Muscle of leg (tissue), 11 donors: ENCODE data around the gene ITGAX. TPM values are rescaled to one million over a fixed set of nuclear protein-coding genes. Genes with fewer than 3 reads are reported as not detected.
A peak's percentile ranks its signal among the peaks of the same experiment; 100 is the strongest.

ENCODE experiments used
- DNase-seq: peaks from one replicate; pipeline ENCODE4 v3.0.0; 2013
- H3K27ac ChIP-seq: one replicate; pipeline ENCODE4 v1.5.1; 2013; ENCODE audit warnings: mild to moderate bottlenecking, low read length, control low read depth
- H3K27me3 ChIP-seq: one replicate; pipeline ENCODE4 v1.6.1; 2013; ENCODE audit warnings: low read length; ENCODE audit not compliant: control insufficient read depth, insufficient read depth
- H3K36me3 ChIP-seq: one replicate; pipeline ENCODE4 v1.6.1; 2013; ENCODE audit warnings: low read length; ENCODE audit not compliant: control insufficient read depth, insufficient read depth
- H3K4me1 ChIP-seq: one replicate; pipeline ENCODE4 v1.6.1; 2013; ENCODE audit warnings: low read length; ENCODE audit not compliant: control insufficient read depth, insufficient read depth
- H3K4me3 ChIP-seq: one replicate; pipeline ENCODE4 v1.5.1; 2013; ENCODE audit warnings: low read length, control low read depth
- H3K9me3 ChIP-seq: replicated peaks from 2 replicates; pipeline ENCODE4 v1.6.1; 2013; ENCODE audit warnings: low read depth, low read length; ENCODE audit not compliant: control insufficient read depth
- WGBS: methylation state at CpG from one replicate; pipeline ENCODE4 v1.1.5; 2013; ENCODE audit warnings: missing lambda C conversion rate; ENCODE audit not compliant: insufficient coverage; 5-methylcytosine and 5-hydroxymethylcytosine counted together
- polyA plus RNA-seq, 8 donors: library from polyadenylated mRNA; unstranded; fragments of 120-200 nt; gene quantifications; one replicate each; pipeline versions ENCODE4 v1.2.1 to v1.2.3, GENCODE V29; 2013; ENCODE audit warnings: inconsistent platforms in 1 of 8, low replicate concordance in 1 of 8; ENCODE audit not compliant: insufficient read length in 8 of 8, insufficient read depth in 1 of 8
- total RNA-seq: library from RNA; stranded (reverse); fragments of 120-200 nt; gene quantifications from one replicate; pipeline ENCODE4 v1.2.4, GENCODE V29; 2013

ITGAX gene
- total and polyA plus RNA-seq, 9 donors = 0.35 to 1.7 (median 0.64) TPM

GRCh38 chr16:31361201-31362110 lies 6.5 kb downstream of the ITGAX start:
- H3K9me3 ChIP-seq = no peaks in the 10 kb centered on the region
- H3K36me3 ChIP-seq = no peaks in the 10 kb centered on the region
- H3K27ac ChIP-seq = no peak overlapping the region
- peaks cover 13% of the 10 kb centered on the region for H3K4me1 ChIP-seq
- H3K27me3 ChIP-seq = no peaks in the 10 kb centered on the region
- H3K4me3 ChIP-seq = no peak overlapping the region
- WGBS = 79% methylated on average over 23 of the region's 28 CpGs
- DNase-seq = no peak

GRCh38 chr16:31362476-31363405 lies 7.8 kb downstream of the ITGAX start:
- no peak for DNase-seq
- 82% methylated on average over 19 of the region's 26 CpGs for WGBS
- H3K9me3 ChIP-seq = no peaks in the 10 kb centered on the region
- H3K4me3 ChIP-seq = no peak overlapping the region
- H3K36me3 ChIP-seq = no peaks in the 10 kb centered on the region
- no peaks in the 10 kb centered on the region for H3K27me3 ChIP-seq
- H3K27ac ChIP-seq = no peak overlapping the region
- peaks cover 6% of the 10 kb centered on the region for H3K4me1 ChIP-seq

GRCh38 chr16:31363721-31364120 lies 8.7 kb downstream of the ITGAX start:
- Histone ChIP-seq H3K27ac (no peak overlapping the region), H3K9me3 (no peaks in the 10 kb centered on the region), H3K27me3 (no peaks in the 10 kb centered on the region), H3K4me3 (no peak overlapping the region), H3K4me1 (no peaks in the 10 kb centered on the region), H3K36me3 (no peaks in the 10 kb centered on the region)
- DNase-seq = no peak
- 89% methylated on average over 5 of the region's 8 CpGs for WGBS

- no peak overlapping the region for H3K27ac ChIP-seq
- H3K36me3 ChIP-seq = no peaks in the 10 kb centered on the region
- H3K4me3 ChIP-seq = no peak overlapping the region
- no peak for DNase-seq
- no peaks in the 10 kb centered on the region for H3K9me3 ChIP-seq
- no peaks in the 10 kb centered on the region for H3K4me1 ChIP-seq
- WGBS = 90% methylated on average over 1 of the region's 6 CpGs
- H3K27me3 ChIP-seq = no peaks in the 10 kb centered on the region
These were observed 9.4 kb downstream of the ITGAX start for GRCh38 chr16:31364421-31364820.

GRCh38 chr16:31365131-31365865 lies 10.3 kb downstream of the ITGAX start:
- WGBS = 100% methylated on average over 3 of the region's 7 CpGs
- DNase-seq = no peak
- no peaks in the 10 kb centered on the region for H3K36me3 ChIP-seq
- H3K27ac ChIP-seq = no peak overlapping the region
- H3K9me3 ChIP-seq = no peaks in the 10 kb centered on the region
- H3K4me3 ChIP-seq = no peak overlapping the region
- H3K27me3 ChIP-seq = peaks cover 2% of the 10 kb centered on the region
- no peaks in the 10 kb centered on the region for H3K4me1 ChIP-seq

GRCh38 chr16:31367853-31368252 lies 12.9 kb downstream of the ITGAX start:
- no peak overlapping the region for H3K4me3 ChIP-seq
- DNase-seq = peak; percentile 64
- H3K4me1 ChIP-seq = no peaks in the 10 kb centered on the region
- WGBS = 79% methylated on average over 3 of the region's 3 CpGs
- no peak overlapping the region for H3K27ac ChIP-seq
- no peaks in the 10 kb centered on the region for H3K9me3 ChIP-seq
- H3K36me3 ChIP-seq = no peaks in the 10 kb centered on the region
- H3K27me3 ChIP-seq = peaks cover 2% of the 10 kb centered on the region

GRCh38 chr16:31371008-31371407 lies 16.0 kb downstream of the ITGAX start:
- H3K4me3 ChIP-seq = no peak overlapping the region
- 92% methylated on average over 12 of the region's 12 CpGs for WGBS
- no peaks in the 10 kb centered on the region for H3K4me1 ChIP-seq
- no peaks in the 10 kb centered on the region for H3K36me3 ChIP-seq
- H3K27ac ChIP-seq = no peak overlapping the region
- H3K9me3 ChIP-seq = no peaks in the 10 kb centered on the region
- no peak for DNase-seq
- H3K27me3 ChIP-seq = peaks cover 2% of the 10 kb centered on the region

- Histone ChIP-seq H3K4me3 (no peak overlapping the region), H3K27ac (no peak overlapping the region), H3K27me3 (peaks cover 2% of the 10 kb centered on the region), H3K36me3 (no peaks in the 10 kb centered on the region), H3K4me1 (no peaks in the 10 kb centered on the region), H3K9me3 (no peaks in the 10 kb centered on the region)
- no peak for DNase-seq
- 75% methylated on average over 37 of the region's 42 CpGs for WGBS
These were observed 16.9 kb downstream of the ITGAX start for GRCh38 chr16:31371619-31372484.

GRCh38 chr16:31373235-31373634 lies 18.3 kb downstream of the ITGAX start:
- Histone ChIP-seq H3K36me3 (no peaks in the 10 kb centered on the region), H3K4me3 (no peak overlapping the region), H3K27ac (no peak overlapping the region), H3K9me3 (no peaks in the 10 kb centered on the region), H3K4me1 (no peaks in the 10 kb centered on the region), H3K27me3 (peaks cover 2% of the 10 kb centered on the region)
- WGBS = 86% methylated on average over 8 of the region's 14 CpGs
- no peak for DNase-seq
